ENCODE data around the gene SKOR1.

DNA sequence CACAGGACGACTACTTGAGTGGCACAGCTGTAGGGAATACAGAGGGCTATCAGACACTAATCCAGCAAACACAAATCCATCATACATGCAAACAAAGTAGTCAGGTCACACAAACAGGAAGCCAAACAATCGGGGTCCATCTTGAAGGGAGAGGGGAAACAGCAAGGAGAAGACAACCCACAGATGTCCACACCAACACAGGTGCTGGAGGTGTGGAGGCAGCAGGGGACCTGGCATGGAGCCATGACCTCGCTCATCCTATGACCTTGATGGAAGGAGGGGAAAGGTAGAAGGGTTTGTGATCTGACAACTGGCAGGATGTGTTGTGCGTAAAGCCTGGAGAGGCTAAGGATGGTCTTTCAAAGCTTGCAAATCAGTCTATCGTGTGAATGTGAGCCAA lies 39.9 kb upstream of the SKOR1 start:
- TF ChIP-seq, protein P1, sequence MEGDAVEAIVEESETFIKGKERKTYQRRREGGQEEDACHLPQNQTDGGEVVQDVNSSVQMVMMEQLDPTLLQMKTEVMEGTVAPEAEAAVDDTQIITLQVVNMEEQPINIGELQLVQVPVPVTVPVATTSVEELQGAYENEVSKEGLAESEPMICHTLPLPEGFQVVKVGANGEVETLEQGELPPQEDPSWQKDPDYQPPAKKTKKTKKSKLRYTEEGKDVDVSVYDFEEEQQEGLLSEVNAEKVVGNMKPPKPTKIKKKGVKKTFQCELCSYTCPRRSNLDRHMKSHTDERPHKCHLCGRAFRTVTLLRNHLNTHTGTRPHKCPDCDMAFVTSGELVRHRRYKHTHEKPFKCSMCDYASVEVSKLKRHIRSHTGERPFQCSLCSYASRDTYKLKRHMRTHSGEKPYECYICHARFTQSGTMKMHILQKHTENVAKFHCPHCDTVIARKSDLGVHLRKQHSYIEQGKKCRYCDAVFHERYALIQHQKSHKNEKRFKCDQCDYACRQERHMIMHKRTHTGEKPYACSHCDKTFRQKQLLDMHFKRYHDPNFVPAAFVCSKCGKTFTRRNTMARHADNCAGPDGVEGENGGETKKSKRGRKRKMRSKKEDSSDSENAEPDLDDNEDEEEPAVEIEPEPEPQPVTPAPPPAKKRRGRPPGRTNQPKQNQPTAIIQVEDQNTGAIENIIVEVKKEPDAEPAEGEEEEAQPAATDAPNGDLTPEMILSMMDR (IDR thresholded peaks at IDR 0.05; ENCODE audit: low read length) = no peak
- no peak for TF ChIP-seq EZH2 (IDR thresholded peaks at IDR 0.05; ENCODE audit: borderline replicate concordance, low read length)

Measured in OCI-LY1 (cell line).